ENCODE measurements around the gene ENG.

GRCh38 chr9:127810378-127811187 lies 43.9 kb downstream of the ENG start:
- TF ChIP-seq CTCF (IDR thresholded peaks at IDR 0.05) (no peak), POLR2A (IDR thresholded peaks at IDR 0.05) (no peak)

Data from lower leg skin (tissue), 3 donors.